CD4-positive, alpha-beta T cell (primary cell): Measurements from ENCODE around the gene FIBIN. TPM values are rescaled to one million over a fixed set of nuclear protein-coding genes. Genes with fewer than 3 reads are reported as not detected.

Experiments used
- ATAC-seq: fragments of 200-7000 bp; cut with Tn5 transposase; one replicate; pipeline ENCODE4 v1.10.0; 2022; ENCODE audit warnings: mild to moderate bottlenecking; ENCODE audit not compliant: poor library complexity
- CTCF ChIA-PET: fragments of 350-600 bp; sonication (Branson Sonifier 250); formaldehyde crosslinking; loops from one replicate; lab custom pipeline; 2021; ENCODE audit warnings: antibody characterized with exemption, inconsistent platforms; lab: Charles Lee
- POLR2A ChIA-PET: fragments of 350-600 bp; sonication (Branson Sonifier 250); formaldehyde crosslinking; loops from one replicate; lab custom pipeline; 2021; ENCODE audit warnings: antibody characterized with exemption, inconsistent platforms; lab: Charles Lee
- DNase-seq, 14 experiments: peaks; one replicate each; pipeline ENCODE4 v3.0.0-alpha.2; 2013 to 2020; ENCODE audit warnings: mixed read lengths in 2 of 14
- H3K27ac ChIP-seq, 2 donors: one replicate each; pipeline versions ENCODE4 v1.5.1 to v1.7.0; 2013; ENCODE audit warnings: low read length in 2 of 2, low read depth in 1 of 2, mild to moderate bottlenecking in 1 of 2
- H3K27me3 ChIP-seq, 2 experiments: 1 replicate in 1 of 2; 2 replicates in 1 of 2; pipeline versions ENCODE4 v1.6.1 to v1.7.0; 2013; ENCODE audit warnings: low read length in 2 of 2, control low read depth in 1 of 2, mild to moderate bottlenecking in 1 of 2, moderate library complexity in 1 of 2; ENCODE audit not compliant: insufficient read depth in 2 of 2, control insufficient read depth in 1 of 2
- H3K36me3 ChIP-seq: one replicate; pipeline ENCODE4 v1.6.1; 2013; ENCODE audit warnings: low read length, control low read depth; ENCODE audit not compliant: insufficient read depth
- H3K4me1 ChIP-seq: one replicate; pipeline ENCODE4 v1.6.1; 2013; ENCODE audit warnings: low read length, control low read depth; ENCODE audit not compliant: insufficient read depth
- H3K4me3 ChIP-seq: one replicate; pipeline ENCODE4 v1.5.1; 2013; ENCODE audit warnings: mild to moderate bottlenecking, low read length, moderate library complexity
- H3K9me3 ChIP-seq, 2 experiments: 1 replicate in 1 of 2; 2 replicates in 1 of 2; pipeline versions ENCODE4 v1.6.1 to v1.7.0; 2013; ENCODE audit warnings: low read length in 2 of 2, mild to moderate bottlenecking in 2 of 2, control low read depth in 1 of 2, moderate library complexity in 1 of 2; ENCODE audit not compliant: control insufficient read depth in 1 of 2, insufficient read depth in 1 of 2
- H3K27ac Mint-ChIP-seq: one replicate; pipeline ENCODE4 v1.8.0; 2020; ENCODE audit warnings: mixed read lengths
- H3K27me3 Mint-ChIP-seq: one replicate; pipeline ENCODE4 v1.8.0; 2021; ENCODE audit warnings: mixed read lengths
- H3K36me3 Mint-ChIP-seq: one replicate; pipeline ENCODE4 v1.8.0; 2021; ENCODE audit warnings: low read depth, mixed read lengths
- H3K4me1 Mint-ChIP-seq: one replicate; pipeline ENCODE4 v1.8.0; 2021; ENCODE audit warnings: low read depth, mixed read lengths
- H3K4me3 Mint-ChIP-seq: one replicate; pipeline ENCODE4 v1.8.0; 2020; ENCODE audit warnings: mild to moderate bottlenecking, mixed read lengths
- H3K9me3 Mint-ChIP-seq: one replicate; pipeline ENCODE4 v1.8.0; 2020; ENCODE audit warnings: mixed read lengths
- CTCF ChIP-seq: fragments of 200-600 bp; IDR thresholded peaks from one replicate; pipeline ENCODE4 v1.8.0; 2022; ENCODE audit warnings: antibody characterized with exemption, mild to moderate bottlenecking
- intact Hi-C, 2 experiments: fragments of 100-400 bp; cut with DNase I in 1 of 2; cut with micrococcal nuclease in 1 of 2; formaldehyde crosslinking; loops; one replicate each; pipeline versions ENCODE4 v1.15.1 to v1.9.0; 2023 to 2025; cut with DNase I, micrococcal nuclease
- total RNA-seq, 174 experiments: library from RNA in 2 of 174; stranded (reverse) in 2 of 174; gene quantifications; one replicate each; pipeline ENCODE4 v1.2.3 and lab custom pipeline; 2021 to 2026

FIBIN gene
- total RNA-seq, 2 experiments from 2014 or later = not detected

- no peak overlapping the region for H3K27ac Mint-ChIP-seq
- ATAC-seq (no peak), DNase-seq (no peak)
- TF ChIP-seq CTCF = no peak
- Histone ChIP-seq H3K9me3 (peaks cover 0 to 13% of the 10 kb centered on the region in 2 experiments), H3K27ac (no peak overlapping the region), H3K36me3 (no peaks in the 10 kb centered on the region), H3K27me3 (no peaks in the 10 kb centered on the region), H3K4me3 (no peak overlapping the region), H3K4me1 (no peaks in the 10 kb centered on the region)
- H3K27me3 Mint-ChIP-seq = no peaks in the 10 kb centered on the region
- intact Hi-C loops = no loop called here
- no peaks in the 10 kb centered on the region for H3K36me3 Mint-ChIP-seq
- no peaks in the 10 kb centered on the region for H3K4me1 Mint-ChIP-seq
- H3K4me3 Mint-ChIP-seq = no peak overlapping the region
- peaks cover 17% of the 10 kb centered on the region for H3K9me3 Mint-ChIP-seq
- CTCF ChIA-PET = no interaction called here
- POLR2A ChIA-PET = no interaction called here
These were observed 36.1 kb downstream of the FIBIN start for GRCh38 chr11:27029966-27030365.

GRCh38 chr11:27031754-27032153, 37.8 kb downstream of the FIBIN start:
- H3K36me3 Mint-ChIP-seq = no peaks in the 10 kb centered on the region
- CTCF ChIA-PET = no interaction called here

GRCh38 chr11:27039873-27040272, 46.0 kb downstream of the FIBIN start:
- no peak for DNase-seq
- ATAC-seq = no peak
- ChIA-PET CTCF (no interaction called here), POLR2A (no interaction called here)
- Mint-ChIP-seq H3K27me3 (no peaks in the 10 kb centered on the region), H3K4me1 (no peaks in the 10 kb centered on the region), H3K4me3 (no peak overlapping the region), H3K36me3 (no peaks in the 10 kb centered on the region), H3K27ac (no peak overlapping the region), H3K9me3 (peaks cover 18% of the 10 kb centered on the region)
- Histone ChIP-seq H3K4me3 (no peak overlapping the region), H3K27me3 (no peaks in the 10 kb centered on the region), H3K9me3 (peaks cover 0 to 6% of the 10 kb centered on the region in 2 experiments), H3K36me3 (no peaks in the 10 kb centered on the region), H3K4me1 (no peaks in the 10 kb centered on the region), H3K27ac (no peak overlapping the region)
- no peak for TF ChIP-seq CTCF
- intact Hi-C loops = no loop called here

More at GRCh38 chr11:27031754-27032153, 37.8 kb downstream of the FIBIN start:
- Mint-ChIP-seq H3K9me3 (peaks cover 25% of the 10 kb centered on the region), H3K4me1 (no peaks in the 10 kb centered on the region), H3K27me3 (no peaks in the 10 kb centered on the region), H3K27ac (no peak overlapping the region), H3K4me3 (no peak overlapping the region)
- ATAC-seq (no peak), DNase-seq (no peak)
- no peak for TF ChIP-seq CTCF
- intact Hi-C loops = no loop called here
- POLR2A ChIA-PET = no interaction called here
- no peak overlapping the region for H3K4me3 ChIP-seq
- H3K27me3 ChIP-seq = no peaks in the 10 kb centered on the region
- no peaks in the 10 kb centered on the region for H3K4me1 ChIP-seq
- H3K9me3 ChIP-seq = peaks cover 0 to 13% of the 10 kb centered on the region in 2 experiments
- H3K27ac ChIP-seq = no peak overlapping the region
- H3K36me3 ChIP-seq = no peaks in the 10 kb centered on the region
